SJSA1 (cell line): Measurements from ENCODE around the gene TBL1X. TPM values are rescaled to one million over a fixed set of nuclear protein-coding genes. Genes with fewer than 3 reads are reported as not detected.

Experiments used
- DNase-seq, 2 experiments: peaks; one replicate each; pipeline ENCODE4 v3.0.0-alpha.2; 2015 to 2020; ENCODE audit warnings: low spot score in 2 of 2, low read depth in 1 of 2
- H3K27ac ChIP-seq: fragments of 250-450 bp; sonication (Bioruptor Pico); 2 replicates; pipeline ENCODE4 v1.5.1; 2020; ENCODE audit warnings: mild to moderate bottlenecking, moderate library complexity
- H3K27me3 ChIP-seq: fragments of 250-450 bp; sonication (Bioruptor Pico); replicated peaks from 2 replicates; pipeline ENCODE4 v1.5.1; 2020; ENCODE audit warnings: mild to moderate bottlenecking, moderate library complexity
- H3K36me3 ChIP-seq: fragments of 250-450 bp; sonication (Bioruptor Pico); 2 replicates; pipeline ENCODE4 v1.5.1; 2020; ENCODE audit warnings: mild to moderate bottlenecking
- H3K4me1 ChIP-seq: fragments of 250-450 bp; sonication (Bioruptor Pico); replicated peaks from 2 replicates; pipeline ENCODE4 v1.6.1; 2021; ENCODE audit warnings: mild to moderate bottlenecking
- H3K4me3 ChIP-seq: fragments of 250-450 bp; sonication (Bioruptor Pico); 2 replicates; pipeline ENCODE4 v1.5.1; 2020; ENCODE audit warnings: mild to moderate bottlenecking
- H3K9me3 ChIP-seq: fragments of 250-450 bp; sonication (Bioruptor Pico); replicated peaks from 2 replicates; pipeline ENCODE4 v1.5.1; 2020; ENCODE audit warnings: mild to moderate bottlenecking
- total RNA-seq: library from RNA; depleted of rRNA; stranded (reverse); fragments of >200 nt; shearing (Covaris generic); gene quantifications from 2 replicates; pipeline ENCODE4 v1.2.3, GENCODE V29; 2014

The TBL1X gene
- total RNA-seq, 1 experiment from 2014 or later: 21.4 TPM

- Histone ChIP-seq H3K36me3 (peaks cover 11% of the 10 kb centered on the region), H3K9me3 (no peaks in the 10 kb centered on the region), H3K4me3 (no peak overlapping the region), H3K27me3 (no peaks in the 10 kb centered on the region), H3K4me1 (peaks cover 38% of the 10 kb centered on the region), H3K27ac (peak overlapping the region; percentile 51)
- DNase-seq: peak; percentile 50 to 52
These were observed 191.4 kb downstream of the TBL1X start for GRCh38 chrX:9656277-9656676.

- peak overlapping the region; percentile 51 for H3K27ac ChIP-seq
- no peaks in the 10 kb centered on the region for H3K9me3 ChIP-seq
- H3K27me3 ChIP-seq: no peaks in the 10 kb centered on the region
- peaks cover 44% of the 10 kb centered on the region for H3K4me1 ChIP-seq
- H3K36me3 ChIP-seq: peaks cover 11% of the 10 kb centered on the region
- no peak overlapping the region for H3K4me3 ChIP-seq
- DNase-seq: no peak
These were observed 192.0 kb downstream of the TBL1X start for GRCh38 chrX:9656871-9657270.

- Histone ChIP-seq H3K27ac (no peak overlapping the region), H3K36me3 (peaks cover 11% of the 10 kb centered on the region), H3K4me1 (peaks cover 52% of the 10 kb centered on the region), H3K9me3 (no peaks in the 10 kb centered on the region), H3K4me3 (no peak overlapping the region), H3K27me3 (no peaks in the 10 kb centered on the region)
- DNase-seq: no peak
These were observed 192.9 kb downstream of the TBL1X start for GRCh38 chrX:9657590-9658256.

GRCh38 chrX:9658409-9658808 lies 193.6 kb downstream of the TBL1X start:
- Histone ChIP-seq H3K36me3 (peaks cover 11% of the 10 kb centered on the region), H3K27ac (no peak overlapping the region), H3K9me3 (no peaks in the 10 kb centered on the region), H3K4me3 (no peak overlapping the region), H3K27me3 (no peaks in the 10 kb centered on the region), H3K4me1 (peaks cover 58% of the 10 kb centered on the region)
- DNase-seq: no peak

- no peak overlapping the region for H3K4me3 ChIP-seq
- H3K9me3 ChIP-seq: no peaks in the 10 kb centered on the region
- peaks cover 11% of the 10 kb centered on the region for H3K36me3 ChIP-seq
- no peaks in the 10 kb centered on the region for H3K27me3 ChIP-seq
- peak in 1 of 2 experiments; percentile 56 for DNase-seq
- H3K27ac ChIP-seq: peak overlapping the region; percentile 83
- peaks cover 68% of the 10 kb centered on the region for H3K4me1 ChIP-seq
These were observed 194.8 kb downstream of the TBL1X start for GRCh38 chrX:9659571-9660195.

- Histone ChIP-seq H3K27ac (peak overlapping the region; percentile 83), H3K9me3 (no peaks in the 10 kb centered on the region), H3K27me3 (no peaks in the 10 kb centered on the region), H3K4me3 (no peak overlapping the region), H3K36me3 (peaks cover 9% of the 10 kb centered on the region; the same call in 1 of the 2 replicates), H3K4me1 (peaks cover 68% of the 10 kb centered on the region)
- DNase-seq: peak; percentile 65 to 71
These were observed 197.3 kb downstream of the TBL1X start for GRCh38 chrX:9662148-9662547.

- peaks cover 77% of the 10 kb centered on the region for H3K4me1 ChIP-seq
- no peak overlapping the region; the same call in 1 of the 2 replicates for H3K27ac ChIP-seq
- H3K27me3 ChIP-seq: no peaks in the 10 kb centered on the region
- H3K4me3 ChIP-seq: no peak overlapping the region
- no peaks in the 10 kb centered on the region for H3K9me3 ChIP-seq
- H3K36me3 ChIP-seq: peaks cover 4% of the 10 kb centered on the region; the same call in 1 of the 2 replicates
- no peak for DNase-seq
These were observed 198.4 kb downstream of the TBL1X start for GRCh38 chrX:9663216-9663615.

- no peak overlapping the region; the same call in 1 of the 2 replicates for H3K27ac ChIP-seq
- no peaks in the 10 kb centered on the region for H3K27me3 ChIP-seq
- H3K9me3 ChIP-seq: no peaks in the 10 kb centered on the region
- H3K36me3 ChIP-seq: peaks cover 4% of the 10 kb centered on the region; the same call in 1 of the 2 replicates
- no peak for DNase-seq
- H3K4me1 ChIP-seq: peaks cover 82% of the 10 kb centered on the region
- H3K4me3 ChIP-seq: no peak overlapping the region
These were observed 199.4 kb downstream of the TBL1X start for GRCh38 chrX:9664224-9664623.

- Histone ChIP-seq H3K36me3 (peaks cover 4% of the 10 kb centered on the region; the same call in 1 of the 2 replicates), H3K4me3 (no peak overlapping the region), H3K9me3 (no peaks in the 10 kb centered on the region), H3K4me1 (peaks cover 82% of the 10 kb centered on the region), H3K27me3 (no peaks in the 10 kb centered on the region), H3K27ac (no peak overlapping the region)
- no peak for DNase-seq
These were observed 200.3 kb downstream of the TBL1X start for GRCh38 chrX:9665113-9665512.

- Histone ChIP-seq H3K27me3 (no peaks in the 10 kb centered on the region), H3K27ac (peak overlapping the region; percentile 56), H3K36me3 (no peaks in the 10 kb centered on the region), H3K9me3 (no peaks in the 10 kb centered on the region), H3K4me3 (no peak overlapping the region), H3K4me1 (peaks cover 60% of the 10 kb centered on the region)
- peak; percentile 57 to 63 for DNase-seq
These were observed 203.7 kb downstream of the TBL1X start for GRCh38 chrX:9668537-9668936.

- no peaks in the 10 kb centered on the region for H3K36me3 ChIP-seq
- H3K4me1 ChIP-seq: peaks cover 45% of the 10 kb centered on the region
- no peak overlapping the region for H3K4me3 ChIP-seq
- DNase-seq: peak in 1 of 2 experiments; percentile 9
- no peaks in the 10 kb centered on the region for H3K9me3 ChIP-seq
- H3K27me3 ChIP-seq: no peaks in the 10 kb centered on the region
- peak overlapping the region; percentile 64 for H3K27ac ChIP-seq
These were observed 205.4 kb downstream of the TBL1X start for GRCh38 chrX:9670136-9670814.

GRCh38 chrX:9671998-9672397 lies 207.1 kb downstream of the TBL1X start:
- Histone ChIP-seq H3K27ac (no peak overlapping the region), H3K27me3 (no peaks in the 10 kb centered on the region), H3K4me3 (no peak overlapping the region), H3K4me1 (peaks cover 39% of the 10 kb centered on the region), H3K36me3 (no peaks in the 10 kb centered on the region), H3K9me3 (no peaks in the 10 kb centered on the region)
- no peak for DNase-seq

GRCh38 chrX:9676306-9676705 lies 211.4 kb downstream of the TBL1X start:
- no peak overlapping the region for H3K4me3 ChIP-seq
- 0 out of 2 replicates have a peak, but pooled peaks cover 3% of the 10 kb centered on the region for H3K36me3 ChIP-seq
- H3K27ac ChIP-seq: no peak overlapping the region
- H3K4me1 ChIP-seq: peaks cover 2% of the 10 kb centered on the region; the same call in 1 of the 2 replicates
- no peaks in the 10 kb centered on the region for H3K27me3 ChIP-seq
- no peaks in the 10 kb centered on the region for H3K9me3 ChIP-seq
- DNase-seq: no peak

GRCh38 chrX:9676738-9677097 lies 211.9 kb downstream of the TBL1X start:
- no peak overlapping the region for H3K27ac ChIP-seq
- H3K4me3 ChIP-seq: no peak overlapping the region
- no peaks in the 10 kb centered on the region for H3K27me3 ChIP-seq
- 0 out of 2 replicates have a peak, but pooled peaks cover 3% of the 10 kb centered on the region for H3K36me3 ChIP-seq
- DNase-seq: no peak
- peaks cover 5% of the 10 kb centered on the region for H3K4me1 ChIP-seq
- no peaks in the 10 kb centered on the region for H3K9me3 ChIP-seq
